Activated T-helper 17 cell treated with anti-CD3 and anti-CD28 coated beads, Interleukin-2, amount 50 U/mL, for 72 hours (primary cell): ENCODE data around the gene HTD2. TPM values are rescaled to one million over a fixed set of nuclear protein-coding genes. Genes with fewer than 3 reads are reported as not detected.
A peak's percentile ranks its signal among the peaks of the same experiment; 100 is the strongest.

Experiments
- ATAC-seq: fragments of 150-1000 bp; cut with Tn5 transposase; replicated peaks from 2 replicates; pipeline ENCODE4 v1.10.0; 2021; ENCODE audit warnings: mild to moderate bottlenecking, moderate library complexity
- H3K27ac Mint-ChIP-seq: one replicate; pipeline ENCODE4 v1.8.0; 2022; ENCODE audit warnings: mixed read lengths
- H3K27me3 Mint-ChIP-seq: one replicate; pipeline ENCODE4 v1.8.0; 2022; ENCODE audit warnings: mixed read lengths
- H3K36me3 Mint-ChIP-seq: one replicate; pipeline ENCODE4 v1.8.0; 2022; ENCODE audit warnings: low read depth, mild to moderate bottlenecking, mixed read lengths
- H3K4me1 Mint-ChIP-seq: one replicate; pipeline ENCODE4 v1.8.0; 2022; ENCODE audit warnings: mixed read lengths
- H3K4me3 Mint-ChIP-seq: one replicate; pipeline ENCODE4 v1.8.0; 2022; ENCODE audit warnings: mild to moderate bottlenecking, mixed read lengths
- H3K9me3 Mint-ChIP-seq: one replicate; pipeline ENCODE4 v1.8.0; 2022; ENCODE audit warnings: mixed read lengths
- total RNA-seq, 2 donors: library from RNA; stranded (reverse); gene quantifications; one replicate each; pipeline ENCODE4 v1.2.3, GENCODE V29; 2022

The HTD2 gene
- total RNA-seq, 2 donors from 2014 or later: 10.0 to 15.1 TPM

GRCh38 chr3:58308728-58309127 is 2.4 kb downstream of the HTD2 start:
- H3K27ac Mint-ChIP-seq: peak overlapping the region; percentile 96
- H3K4me1 Mint-ChIP-seq: peaks cover 11% of the 10 kb centered on the region
- H3K36me3 Mint-ChIP-seq: peaks cover 79% of the 10 kb centered on the region
- no peaks in the 10 kb centered on the region for H3K9me3 Mint-ChIP-seq
- H3K4me3 Mint-ChIP-seq: peak overlapping the region; percentile 95
- ATAC-seq: no peak
- H3K27me3 Mint-ChIP-seq: no peaks in the 10 kb centered on the region

- Mint-ChIP-seq H3K4me1 (no peaks in the 10 kb centered on the region), H3K27ac (no peak overlapping the region), H3K4me3 (no peak overlapping the region), H3K9me3 (no peaks in the 10 kb centered on the region), H3K27me3 (no peaks in the 10 kb centered on the region), H3K36me3 (peaks cover 79% of the 10 kb centered on the region)
- no peak for ATAC-seq
These were observed 11.5 kb downstream of the HTD2 start for GRCh38 chr3:58317811-58318210.

GRCh38 chr3:58321791-58322190 is 15.5 kb downstream of the HTD2 start:
- no peaks in the 10 kb centered on the region for H3K27me3 Mint-ChIP-seq
- no peak for ATAC-seq
- no peaks in the 10 kb centered on the region for H3K9me3 Mint-ChIP-seq
- H3K27ac Mint-ChIP-seq: no peak overlapping the region
- H3K4me1 Mint-ChIP-seq: peaks cover 14% of the 10 kb centered on the region
- peaks cover 39% of the 10 kb centered on the region for H3K36me3 Mint-ChIP-seq
- H3K4me3 Mint-ChIP-seq: no peak overlapping the region

- H3K9me3 Mint-ChIP-seq: no peaks in the 10 kb centered on the region
- H3K36me3 Mint-ChIP-seq: peaks cover 29% of the 10 kb centered on the region
- H3K27me3 Mint-ChIP-seq: no peaks in the 10 kb centered on the region
- no peak overlapping the region for H3K27ac Mint-ChIP-seq
- ATAC-seq: no peak
- no peak overlapping the region for H3K4me3 Mint-ChIP-seq
- H3K4me1 Mint-ChIP-seq: peaks cover 14% of the 10 kb centered on the region
These were observed 16.5 kb downstream of the HTD2 start for GRCh38 chr3:58322793-58323192.

GRCh38 chr3:58323529-58324390 is 17.4 kb downstream of the HTD2 start:
- Mint-ChIP-seq H3K27me3 (no peaks in the 10 kb centered on the region), H3K27ac (peak overlapping the region; percentile 99), H3K4me1 (peaks cover 14% of the 10 kb centered on the region), H3K36me3 (peaks cover 19% of the 10 kb centered on the region), H3K4me3 (peak overlapping the region; percentile 75), H3K9me3 (no peaks in the 10 kb centered on the region)
- peak; percentile 92 for ATAC-seq

- Mint-ChIP-seq H3K4me1 (peaks cover 14% of the 10 kb centered on the region), H3K27me3 (no peaks in the 10 kb centered on the region), H3K27ac (peak overlapping the region; percentile 99), H3K4me3 (peak overlapping the region; percentile 75), H3K36me3 (peaks cover 10% of the 10 kb centered on the region), H3K9me3 (no peaks in the 10 kb centered on the region)
- ATAC-seq: peak; percentile 69
These were observed 18.4 kb downstream of the HTD2 start for GRCh38 chr3:58324391-58325390.

GRCh38 chr3:58325525-58325992 is 19.2 kb downstream of the HTD2 start:
- ATAC-seq: no peak

GRCh38 chr3:58326267-58326900 is 20.1 kb downstream of the HTD2 start:
- H3K27ac Mint-ChIP-seq: peak overlapping the region; percentile 44
- no peaks in the 10 kb centered on the region for H3K27me3 Mint-ChIP-seq
- no peak overlapping the region for H3K4me3 Mint-ChIP-seq
- H3K36me3 Mint-ChIP-seq: no peaks in the 10 kb centered on the region
- no peaks in the 10 kb centered on the region for H3K9me3 Mint-ChIP-seq
- H3K4me1 Mint-ChIP-seq: peaks cover 14% of the 10 kb centered on the region
- no peak for ATAC-seq

More at GRCh38 chr3:58325525-58325992, 19.2 kb downstream of the HTD2 start:
- H3K4me1 Mint-ChIP-seq: peaks cover 14% of the 10 kb centered on the region
- H3K4me3 Mint-ChIP-seq: peak overlapping the region; percentile 75
- H3K27ac Mint-ChIP-seq: peak overlapping the region; percentile 99
- peaks cover 6% of the 10 kb centered on the region for H3K36me3 Mint-ChIP-seq
- H3K9me3 Mint-ChIP-seq: no peaks in the 10 kb centered on the region
- H3K27me3 Mint-ChIP-seq: no peaks in the 10 kb centered on the region

GRCh38 chr3:58329150-58329921 is 23.0 kb downstream of the HTD2 start:
- H3K4me3 Mint-ChIP-seq: no peak overlapping the region
- no peak overlapping the region for H3K27ac Mint-ChIP-seq
- no peaks in the 10 kb centered on the region for H3K27me3 Mint-ChIP-seq
- no peaks in the 10 kb centered on the region for H3K36me3 Mint-ChIP-seq
- H3K4me1 Mint-ChIP-seq: peaks cover 15% of the 10 kb centered on the region
- no peak for ATAC-seq
- H3K9me3 Mint-ChIP-seq: no peaks in the 10 kb centered on the region

- Mint-ChIP-seq H3K27me3 (no peaks in the 10 kb centered on the region), H3K4me3 (no peak overlapping the region), H3K4me1 (peaks cover 15% of the 10 kb centered on the region), H3K27ac (no peak overlapping the region), H3K9me3 (no peaks in the 10 kb centered on the region), H3K36me3 (peaks cover under 1% of the 10 kb centered on the region)
- no peak for ATAC-seq
These were observed 23.6 kb downstream of the HTD2 start for GRCh38 chr3:58329922-58330413.

- Mint-ChIP-seq H3K4me1 (peaks cover 25% of the 10 kb centered on the region), H3K36me3 (peaks cover 13% of the 10 kb centered on the region), H3K27ac (peak overlapping the region; percentile 75), H3K4me3 (peak overlapping the region; percentile 77), H3K9me3 (no peaks in the 10 kb centered on the region), H3K27me3 (no peaks in the 10 kb centered on the region)
- no peak for ATAC-seq
These were observed 25.4 kb downstream of the HTD2 start for GRCh38 chr3:58331593-58332152.

GRCh38 chr3:58332575-58333188 is 26.4 kb downstream of the HTD2 start, which contains the start of gene PXK:
Gene PXK, plus strand, starts transcription at chr3:58332892. Its CDS starts 97 bp downstream, at chr3:58332989.
- H3K4me1 Mint-ChIP-seq: peaks cover 25% of the 10 kb centered on the region
- peak; percentile 85 for ATAC-seq
- no peaks in the 10 kb centered on the region for H3K27me3 Mint-ChIP-seq
- H3K36me3 Mint-ChIP-seq: peaks cover 18% of the 10 kb centered on the region
- no peaks in the 10 kb centered on the region for H3K9me3 Mint-ChIP-seq
- H3K27ac Mint-ChIP-seq: peak within 1 kb of the TSS; percentile 96
- H3K4me3 Mint-ChIP-seq: peak within 1 kb of the TSS; percentile 99
